HepG2 (cell line): ENCODE measurements around the gene HAUS2. TPM values are rescaled to one million over a fixed set of nuclear protein-coding genes. Genes with fewer than 3 reads are reported as not detected.

Source experiments
- ATAC-seq: fragments of 200-7000 bp; cut with Tn5 transposase; 3 replicates; pipeline ENCODE4 v1.9.1; 2020; ENCODE audit warnings: mild to moderate bottlenecking, moderate library complexity
- BruUV-seq: library from RNA; stranded (reverse); fragments of 400-500 nt; replicated peaks from 2 replicates; lab custom pipeline; 2021; lab: Mats Ljungman, UMichigan
- CTCF ChIA-PET: fragments of 300-600 bp; formaldehyde crosslinking; extraction: SDS; loops from one replicate; lab custom pipeline; 2021; ENCODE audit warnings: low total read pairs, inconsistent platforms, low intra/inter-chr PET ratio; lab: Yijun Ruan, JAX
- POLR2A ChIA-PET: fragments of 350-600 bp; sonication (Branson Sonifier 250); formaldehyde crosslinking; loops from one replicate; lab custom pipeline; 2020; ENCODE audit warnings: antibody characterized with exemption, inconsistent platforms; lab: Yijun Ruan, JAX
- DNase-seq: peaks from one replicate; pipeline ENCODE4 v3.0.0-alpha.2; 2015; ENCODE audit warnings: low spot score
- FAIRE-seq: peaks from 3 replicates; lab custom pipeline; 2011; peaks lifted over from hg19 to GRCh38; lab: Jason Lieb, UNC
- H2AFZ ChIP-seq: one replicate; pipeline ENCODE4 v1.6.1; 2011; ENCODE audit warnings: low read length, inconsistent platforms
- H3K27ac ChIP-seq: fragments of 300-600 bp; 3 replicates; pipeline ENCODE4 v1.8.0; 2011; ENCODE audit warnings: mixed run types, mild to moderate bottlenecking, mixed read lengths, low read length, inconsistent platforms; ENCODE audit not compliant: insufficient read depth; ENCODE audit errors: extremely low read length
- H3K27me3 ChIP-seq, 2 experiments: fragments of 200-600 bp in 1 of 2; 2 replicates in 1 of 2; 3 replicates in 1 of 2; pipeline versions ENCODE4 v1.6.0 to v1.8.0; 2011; ENCODE audit warnings: low read length in 2 of 2, mild to moderate bottlenecking in 2 of 2, moderate library complexity in 2 of 2, inconsistent platforms in 1 of 2; ENCODE audit not compliant: insufficient read depth in 2 of 2, control insufficient read depth in 1 of 2
- H3K36me3 ChIP-seq, 2 experiments: fragments of 200-600 bp in 1 of 2; replicated peaks in 1 of 2; 2 replicates in 1 of 2; 3 replicates in 1 of 2; pipeline versions ENCODE4 v1.5.1 to v1.8.0; 2011; ENCODE audit warnings: low read length in 2 of 2, inconsistent platforms in 1 of 2; ENCODE audit not compliant: insufficient read depth in 2 of 2, control insufficient read depth in 1 of 2
- H3K4me1 ChIP-seq: 2 replicates; pipeline ENCODE4 v1.5.1; 2012; ENCODE audit warnings: low read length, inconsistent platforms; ENCODE audit not compliant: insufficient read depth
- H3K4me2 ChIP-seq: 2 replicates; pipeline ENCODE4 v1.6.0; 2011; ENCODE audit warnings: low read depth, low read length, inconsistent platforms
- H3K4me3 ChIP-seq, 3 experiments: fragments of 200-600 bp in 1 of 3; sonication (generic), shearing (Covaris generic) in 1 of 3; replicated peaks in 1 of 3; 2 replicates each; pipeline ENCODE4 v1.5.1; 2011 to 2016; ENCODE audit warnings: low read length in 3 of 3, inconsistent platforms in 2 of 3, low read depth in 2 of 3, mild to moderate bottlenecking in 2 of 3, control low read depth in 1 of 3, mixed read lengths in 1 of 3; ENCODE audit not compliant: insufficient read depth in 1 of 3
- H3K79me2 ChIP-seq: one replicate; pipeline ENCODE4 v1.6.1; 2011; ENCODE audit warnings: low read length, inconsistent platforms; ENCODE audit not compliant: insufficient read depth
- H3K9ac ChIP-seq: 2 replicates; pipeline ENCODE4 v1.6.0; 2011; ENCODE audit warnings: mild to moderate bottlenecking, low read depth, low read length, inconsistent platforms; ENCODE audit not compliant: insufficient read depth
- H3K9me3 ChIP-seq: 2 replicates; pipeline ENCODE4 v1.5.1; 2012; ENCODE audit warnings: mild to moderate bottlenecking, low read length
- H4K20me1 ChIP-seq: 2 replicates; pipeline ENCODE4 v1.6.0; 2011; ENCODE audit warnings: inconsistent platforms, mild to moderate bottlenecking, low read length, moderate library complexity; ENCODE audit not compliant: insufficient read depth
- ISX ChIP-seq: sonication (generic); formaldehyde crosslinking; conservative IDR thresholded peaks from 2 replicates; pipeline ENCODE4 v1.5.0; 2020; ENCODE audit warnings: missing genetic modification reagents
- KDM1A ChIP-seq: IDR thresholded peaks from 2 replicates; pipeline ENCODE4 v1.6.1; 2016; ENCODE audit warnings: missing compliant biosample characterization
- MTA3 ChIP-seq: sonication (generic); formaldehyde crosslinking; IDR thresholded peaks from 2 replicates; pipeline ENCODE4 v1.4.0; 2020; ENCODE audit warnings: missing genetic modification reagents
- NR2C2 ChIP-seq: sonication (generic); formaldehyde crosslinking; IDR thresholded peaks from 2 replicates; pipeline ENCODE4 v1.4.0; 2020; ENCODE audit warnings: missing genetic modification reagents, mild to moderate bottlenecking, moderate library complexity, borderline replicate concordance
- POGK ChIP-seq: sonication (generic); formaldehyde crosslinking; conservative IDR thresholded peaks from 2 replicates; pipeline ENCODE4 v1.8.0; 2022; ENCODE audit warnings: mild to moderate bottlenecking, moderate library complexity, missing genetic modification reagents
- SOX13 ChIP-seq, 3 experiments: fragments of 450-650 bp in 1 of 3; sonication (generic) in 1 of 3; formaldehyde crosslinking in 1 of 3; IDR thresholded peaks in 2 of 3; conservative IDR thresholded peaks in 1 of 3; 2 replicates each; pipeline versions ENCODE4 v1.5.0 to v1.6.1; 2016 to 2020; ENCODE audit warnings: antibody characterized with exemption in 1 of 3, mild to moderate bottlenecking in 1 of 3, missing compliant biosample characterization in 1 of 3, missing genetic modification reagents in 1 of 3, moderate library complexity in 1 of 3
- TEAD3 ChIP-seq: optimal IDR thresholded peaks from 2 replicates; pipeline ENCODE3; 2016; ENCODE audit warnings: borderline replicate concordance
- U2AF1 ChIP-seq: fragments of 200-400 bp; formaldehyde crosslinking; optimal IDR thresholded peaks from 2 replicates; pipeline ENCODE3; 2017; ENCODE audit warnings: mild to moderate bottlenecking, low read depth, low read length
- WGBS: methylation state at CpG from one replicate; pipeline ENCODE4 v1.1.6; 2017; ENCODE audit warnings: low lambda C conversion rate; 5-methylcytosine and 5-hydroxymethylcytosine counted together
- in situ Hi-C: cut with HindIII; loops from 2 replicates; pipeline ENCODE4 v1.10.0; 2017; ENCODE audit warnings: low pct_unique_long_range_greater_than_20kb; ENCODE audit not compliant: extremely low pct_ligation_motif_present
- intact Hi-C: fragments of 100-400 bp; cut with micrococcal nuclease; formaldehyde crosslinking; loops from one replicate; pipeline ENCODE4 v1.10.0; 2022; ENCODE audit not compliant: unreplicated experiment
- polyA plus RNA-seq, 8 experiments: library from polyadenylated mRNA; depleted of rRNA in 3 of 8; stranded (reverse) in 7 of 8; unstranded in 1 of 8; fragments of >200 nt; fragmentation: Illumina TruSeq in 4 of 8; extraction: Trizol in 4 of 8; gene quantifications; 2 replicates each; pipeline versions ENCODE4 v1.2.1 to v1.2.3, GENCODE V29; 2011 to 2016; ENCODE audit warnings: low read depth in 4 of 8, missing spikeins in 1 of 8, mixed read lengths in 1 of 8; ENCODE audit not compliant: insufficient read depth in 1 of 8
- total RNA-seq, 5 experiments: library from RNA; depleted of rRNA; stranded (reverse); fragments of >200 nt; fragmentation: Illumina TruSeq; extraction: Trizol; gene quantifications; 2 replicates each; pipeline ENCODE4 v1.2.3, GENCODE V29; 2016; ENCODE audit warnings: low read depth in 1 of 5
- TF ChIP-seq, protein P1 (sequence below): sonication (generic); formaldehyde crosslinking; IDR thresholded peaks from 2 replicates; pipeline ENCODE4 v1.5.0; 2020; ENCODE audit warnings: mild to moderate bottlenecking, missing genetic modification reagents

Gene HAUS2
- total and polyA plus RNA-seq, 2 of the 13 experiments (the other 11 are each of a cell fraction or from before 2014, with no cell fraction given): 11.6 to 32.9 TPM

DNA sequence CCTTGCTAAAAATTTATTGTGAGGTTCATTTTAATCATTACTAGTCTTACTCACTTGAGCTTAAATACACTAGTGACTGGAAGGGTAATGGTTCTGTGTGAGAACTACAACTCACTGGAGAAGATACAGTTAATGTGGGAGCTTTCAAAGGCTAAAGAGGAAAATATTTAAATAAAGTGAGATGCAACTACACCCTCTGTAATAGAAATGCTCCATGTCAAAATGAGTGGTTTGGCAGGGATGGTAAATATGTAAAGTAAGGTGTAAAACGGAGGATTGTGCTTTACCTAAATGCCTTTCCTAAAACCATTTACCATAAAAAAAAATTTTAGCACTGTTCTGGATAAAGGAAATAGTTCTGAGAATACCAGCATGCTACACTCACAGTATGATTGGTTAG lies 15.4 kb upstream of the HAUS2 start:
- Histone ChIP-seq H3K9me3 (no peaks in the 10 kb centered on the region), H3K9ac (no peak overlapping the region), H4K20me1 (no peaks in the 10 kb centered on the region), H3K36me3 (peaks cover 5 to 33% of the 10 kb centered on the region in 2 experiments), H3K27ac (no peak overlapping the region), H3K27me3 (no peaks in the 10 kb centered on the region), H3K4me2 (no peak overlapping the region), H3K4me1 (no peaks in the 10 kb centered on the region), H3K4me3 (no peak overlapping the region), H2AFZ (no peak overlapping the region), H3K79me2 (no peaks in the 10 kb centered on the region)
- POLR2A ChIA-PET: no interaction called here
- BruUV-seq: no TSS peak
- FAIRE-seq: no peak
- 94% methylated on average over 1 of the region's 1 CpG for WGBS
- DNase-seq: no peak
- CTCF ChIA-PET: no interaction called here
- in situ Hi-C loops: no loop called here
- intact Hi-C loops: no loop called here
- TF ChIP-seq MTA3 (CRISPR knock-in tag) (no peak), ISX (CRISPR knock-in tag) (no peak)
- no peak for ATAC-seq

GRCh38 chr15:42544853-42545629 lies 3.6 kb upstream of the HAUS2 start:
- Histone ChIP-seq H3K9me3 (no peaks in the 10 kb centered on the region), H3K4me3 (no peak overlapping the region), H2AFZ (no peak overlapping the region), H3K4me2 (no peak overlapping the region), H3K27ac (no peak overlapping the region), H3K36me3 (peaks cover 0 to 20% of the 10 kb centered on the region in 2 experiments; a peak in 4 of 5 replicates), H3K27me3 (no peaks in the 10 kb centered on the region; a peak in 1 of 5 replicates), H3K79me2 (peaks cover 24% of the 10 kb centered on the region), H3K4me1 (peaks cover 28% of the 10 kb centered on the region), H4K20me1 (no peaks in the 10 kb centered on the region), H3K9ac (no peak overlapping the region)
- FAIRE-seq (no peak), DNase-seq (no peak), ATAC-seq (no peak)
- 92% methylated on average over 4 of the region's 4 CpGs for WGBS
- CTCF ChIA-PET: no interaction called here
- in situ Hi-C loops (no loop called here), intact Hi-C loops (loop anchor here (5.0 kb wide), 1 partner anchor 107 kb away; no protein-coding TSS in a partner anchor)
- POLR2A ChIA-PET: no interaction called here
- no TSS peak for BruUV-seq
- TF ChIP-seq TEAD3 (no peak), SOX13 (IDR thresholded peaks at IDR 0.05) (no peak), SOX13 (CRISPR knock-in tag; conservative IDR thresholded peaks at IDR 0.05 in 1 of 2, IDR thresholded peaks at IDR 0.05 in 1 of 2) (no peak), KDM1A (no peak), U2AF1 (no peak), NR2C2 (CRISPR knock-in tag) (no peak), POGK (CRISPR knock-in tag) (no peak)
- TF ChIP-seq, protein P1, sequence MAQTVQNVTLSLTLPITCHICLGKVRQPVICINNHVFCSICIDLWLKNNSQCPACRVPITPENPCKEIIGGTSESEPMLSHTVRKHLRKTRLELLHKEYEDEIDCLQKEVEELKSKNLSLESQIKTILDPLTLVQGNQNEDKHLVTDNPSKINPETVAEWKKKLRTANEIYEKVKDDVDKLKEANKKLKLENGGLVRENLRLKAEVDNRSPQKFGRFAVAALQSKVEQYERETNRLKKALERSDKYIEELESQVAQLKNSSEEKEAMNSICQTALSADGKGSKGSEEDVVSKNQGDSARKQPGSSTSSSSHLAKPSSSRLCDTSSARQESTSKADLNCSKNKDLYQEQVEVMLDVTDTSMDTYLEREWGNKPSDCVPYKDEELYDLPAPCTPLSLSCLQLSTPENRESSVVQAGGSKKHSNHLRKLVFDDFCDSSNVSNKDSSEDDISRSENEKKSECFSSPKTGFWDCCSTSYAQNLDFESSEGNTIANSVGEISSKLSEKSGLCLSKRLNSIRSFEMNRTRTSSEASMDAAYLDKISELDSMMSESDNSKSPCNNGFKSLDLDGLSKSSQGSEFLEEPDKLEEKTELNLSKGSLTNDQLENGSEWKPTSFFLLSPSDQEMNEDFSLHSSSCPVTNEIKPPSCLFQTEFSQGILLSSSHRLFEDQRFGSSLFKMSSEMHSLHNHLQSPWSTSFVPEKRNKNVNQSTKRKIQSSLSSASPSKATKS (CRISPR knock-in tag): no peak
